ENCODE measurements around the gene SUSD1.

DNA sequence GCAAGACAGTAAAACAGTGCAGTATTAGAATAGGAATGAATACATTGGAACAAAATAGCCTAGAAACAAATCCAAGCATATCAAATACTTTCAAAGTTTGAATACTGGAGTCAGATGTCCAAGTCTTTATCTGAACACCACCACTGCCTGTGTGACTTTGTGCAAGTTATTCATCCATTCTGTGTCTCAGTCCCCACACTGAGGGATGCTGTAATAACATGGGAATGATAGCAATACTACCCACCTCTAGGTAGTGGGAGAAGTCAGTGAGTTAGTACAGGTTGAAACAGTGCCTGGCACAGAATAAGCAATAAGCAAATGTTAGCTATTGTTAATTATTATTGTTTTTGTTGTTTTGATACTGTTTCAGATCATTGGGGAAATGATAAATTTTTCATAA, 130.9 kb downstream of the SUSD1 start:
- TF ChIP-seq CTCF (IDR thresholded peaks at IDR 0.05) (no peak), POLR2A (IDR thresholded peaks at IDR 0.05) (no peak)
